ENCODE results near the gene CLDN19. TPM values are rescaled to one million over a fixed set of nuclear protein-coding genes. Genes with fewer than 3 reads are reported as not detected.
"Not testable (repeated sequence)": the region's sequence is repeated elsewhere in the genome, so short reads cannot be mapped to it uniquely, and the experiment has no call there.

Gene CLDN19
- total RNA-seq, 4 donors from 2014 or later: not detected

GRCh38 chr1:42761567-42761966, 21.5 kb upstream of the CLDN19 start:
- ATAC-seq (ENCODE audit: low FRiP score) (no peak), DNase-seq (ENCODE audit: low spot score) (no peak)
- TF ChIP-seq CTCF (IDR thresholded peaks at IDR 0.05): no peak

- ATAC-seq (ENCODE audit: low FRiP score) (no peak), DNase-seq (ENCODE audit: low spot score) (no peak)
- TF ChIP-seq CTCF (IDR thresholded peaks at IDR 0.05): no peak
These were observed 19.1 kb upstream of the CLDN19 start for GRCh38 chr1:42759114-42759513.

GRCh38 chr1:42758641-42759040, 18.6 kb upstream of the CLDN19 start:
- ATAC-seq (ENCODE audit: low FRiP score) (no peak), DNase-seq (ENCODE audit: low spot score) (no peak)
- no peak for TF ChIP-seq CTCF (IDR thresholded peaks at IDR 0.05)

GRCh38 chr1:42757892-42758275, 17.8 kb upstream of the CLDN19 start:
- ATAC-seq (ENCODE audit: low FRiP score) (no peak), DNase-seq (ENCODE audit: low spot score) (no peak)
- no peak for TF ChIP-seq CTCF (IDR thresholded peaks at IDR 0.05)

GRCh38 chr1:42756956-42757891, 17.2 kb upstream of the CLDN19 start:
- no peak for ATAC-seq (ENCODE audit: low FRiP score)
- no peak for DNase-seq (ENCODE audit: low spot score)
- TF ChIP-seq CTCF (IDR thresholded peaks at IDR 0.05): peak in 1 of 3 donors; percentile 13

GRCh38 chr1:42753070-42753469, 13.0 kb upstream of the CLDN19 start:
- ATAC-seq (ENCODE audit: low FRiP score) (no peak), DNase-seq (ENCODE audit: low spot score) (no peak)
- TF ChIP-seq CTCF (IDR thresholded peaks at IDR 0.05): no peak

GRCh38 chr1:42752284-42752683, 12.2 kb upstream of the CLDN19 start:
- TF ChIP-seq CTCF (IDR thresholded peaks at IDR 0.05): no peak
- DNase-seq (ENCODE audit: low spot score) (no peak), ATAC-seq (ENCODE audit: low FRiP score) (no peak)

GRCh38 chr1:42751511-42752070, 11.6 kb upstream of the CLDN19 start:
- not testable (repeated sequence) for ATAC-seq (ENCODE audit: low FRiP score); DNase-seq (ENCODE audit: low spot score)
